ENCODE measurements around the gene TLX2.

The TLX2 gene

DNA sequence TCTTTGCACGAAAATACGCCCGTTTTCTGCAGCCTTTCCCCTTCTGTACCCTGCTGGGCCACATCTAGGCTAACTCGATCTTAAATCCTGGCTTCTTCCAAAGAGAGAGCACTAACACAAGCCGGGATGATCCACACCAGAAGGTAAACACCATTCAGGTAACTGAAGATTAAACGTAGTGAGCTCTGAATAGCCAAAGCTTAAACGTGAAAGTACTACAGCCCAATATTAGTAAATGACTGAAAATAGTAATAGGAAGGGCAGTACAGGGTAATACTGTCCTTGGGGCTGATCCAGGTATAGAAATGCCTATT, 41.3 kb upstream of the TLX2 start:
- no peaks in the 10 kb centered on the region for H3K9me3 ChIP-seq (ENCODE audit: control insufficient read depth, low read length)
- peak overlapping the region; percentile 95 for H3K4me3 ChIP-seq (ENCODE audit: low read depth, low read length)
- peaks cover 8% of the 10 kb centered on the region for H3K4me1 ChIP-seq

DNA sequence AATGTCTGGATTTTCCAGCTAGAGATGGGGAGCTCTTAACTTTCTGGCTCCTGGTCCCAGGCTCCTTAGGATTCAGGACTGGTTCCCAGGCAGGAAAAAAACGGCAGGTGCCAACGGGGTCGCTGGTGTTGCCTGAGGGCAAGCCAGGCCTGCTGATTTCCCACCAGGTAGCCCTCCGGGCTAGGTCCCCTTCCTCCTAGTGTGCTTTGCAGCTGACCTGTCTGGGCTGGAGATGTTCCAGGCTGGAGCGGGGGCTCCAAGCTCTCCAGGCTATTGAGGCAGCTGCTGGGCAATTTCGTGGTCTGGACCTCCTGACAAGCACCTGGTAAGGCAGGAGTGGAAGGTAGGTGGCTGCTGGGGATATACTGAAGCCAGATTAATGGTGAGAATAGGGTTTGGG, 39.8 kb upstream of the TLX2 start:
- Histone ChIP-seq H3K9ac (no peak overlapping the region), H3K36me3 (ENCODE audit: control insufficient read depth, insufficient read depth, low read length) (no peaks in the 10 kb centered on the region), H3K27me3 (ENCODE audit: control insufficient read depth, insufficient read depth, low read length) (no peaks in the 10 kb centered on the region), H3K4me1 (peaks cover 8% of the 10 kb centered on the region), H3K9me3 (ENCODE audit: control insufficient read depth, low read length) (no peaks in the 10 kb centered on the region), H2AFZ (no peak overlapping the region), H3K4me3 (ENCODE audit: low read depth, low read length) (no peak overlapping the region), H3K79me2 (peaks cover 3% of the 10 kb centered on the region), H3K4me2 (ENCODE audit: low read length) (no peak overlapping the region), H3K27ac (no peak overlapping the region)
- TF ChIP-seq, protein P1, sequence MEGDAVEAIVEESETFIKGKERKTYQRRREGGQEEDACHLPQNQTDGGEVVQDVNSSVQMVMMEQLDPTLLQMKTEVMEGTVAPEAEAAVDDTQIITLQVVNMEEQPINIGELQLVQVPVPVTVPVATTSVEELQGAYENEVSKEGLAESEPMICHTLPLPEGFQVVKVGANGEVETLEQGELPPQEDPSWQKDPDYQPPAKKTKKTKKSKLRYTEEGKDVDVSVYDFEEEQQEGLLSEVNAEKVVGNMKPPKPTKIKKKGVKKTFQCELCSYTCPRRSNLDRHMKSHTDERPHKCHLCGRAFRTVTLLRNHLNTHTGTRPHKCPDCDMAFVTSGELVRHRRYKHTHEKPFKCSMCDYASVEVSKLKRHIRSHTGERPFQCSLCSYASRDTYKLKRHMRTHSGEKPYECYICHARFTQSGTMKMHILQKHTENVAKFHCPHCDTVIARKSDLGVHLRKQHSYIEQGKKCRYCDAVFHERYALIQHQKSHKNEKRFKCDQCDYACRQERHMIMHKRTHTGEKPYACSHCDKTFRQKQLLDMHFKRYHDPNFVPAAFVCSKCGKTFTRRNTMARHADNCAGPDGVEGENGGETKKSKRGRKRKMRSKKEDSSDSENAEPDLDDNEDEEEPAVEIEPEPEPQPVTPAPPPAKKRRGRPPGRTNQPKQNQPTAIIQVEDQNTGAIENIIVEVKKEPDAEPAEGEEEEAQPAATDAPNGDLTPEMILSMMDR (IDR thresholded peaks at IDR 0.05): no peak

More for the DNA sequence above, 41.3 kb upstream of the TLX2 start:
- Histone ChIP-seq H3K27me3 (ENCODE audit: control insufficient read depth, insufficient read depth, low read length) (no peaks in the 10 kb centered on the region), H3K79me2 (peaks cover 3% of the 10 kb centered on the region), H3K4me2 (ENCODE audit: low read length) (peak overlapping the region; percentile 82), H3K27ac (peak overlapping the region; percentile 90), H3K36me3 (ENCODE audit: control insufficient read depth, insufficient read depth, low read length) (no peaks in the 10 kb centered on the region), H3K9ac (no peak overlapping the region), H2AFZ (peak overlapping the region; percentile 94)
- TF ChIP-seq, protein P1 (IDR thresholded peaks at IDR 0.05): no peak

DNA sequence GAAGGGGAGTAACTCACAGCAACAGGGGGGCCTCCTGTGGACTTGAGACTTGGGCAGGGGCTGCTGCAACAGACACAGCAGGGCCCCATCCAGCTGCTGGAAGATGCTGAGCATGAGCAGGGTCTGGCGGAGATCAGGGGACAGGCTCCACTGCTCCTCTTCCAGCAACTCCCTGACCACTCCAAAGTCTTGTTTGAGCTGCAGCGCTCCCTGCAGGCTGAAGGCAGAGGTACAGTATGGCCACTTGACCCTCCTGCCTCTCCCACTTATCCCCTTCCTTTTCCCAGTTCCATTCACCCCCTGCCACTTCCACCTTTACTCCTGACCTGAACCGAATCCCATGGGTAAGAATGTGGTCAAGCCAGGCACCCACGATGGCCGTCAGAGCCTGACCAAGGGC, 39.4 kb upstream of the TLX2 start:
- Histone ChIP-seq H3K27ac (no peak overlapping the region), H3K9me3 (ENCODE audit: control insufficient read depth, low read length) (no peaks in the 10 kb centered on the region), H3K4me2 (ENCODE audit: low read length) (no peak overlapping the region), H3K4me3 (ENCODE audit: low read depth, low read length) (no peak overlapping the region), H3K79me2 (peaks cover 3% of the 10 kb centered on the region), H3K9ac (no peak overlapping the region), H2AFZ (no peak overlapping the region), H3K36me3 (ENCODE audit: control insufficient read depth, insufficient read depth, low read length) (no peaks in the 10 kb centered on the region), H3K27me3 (ENCODE audit: control insufficient read depth, insufficient read depth, low read length) (no peaks in the 10 kb centered on the region), H3K4me1 (peaks cover 8% of the 10 kb centered on the region)
- TF ChIP-seq, protein P1 (IDR thresholded peaks at IDR 0.05): no peak

DNA sequence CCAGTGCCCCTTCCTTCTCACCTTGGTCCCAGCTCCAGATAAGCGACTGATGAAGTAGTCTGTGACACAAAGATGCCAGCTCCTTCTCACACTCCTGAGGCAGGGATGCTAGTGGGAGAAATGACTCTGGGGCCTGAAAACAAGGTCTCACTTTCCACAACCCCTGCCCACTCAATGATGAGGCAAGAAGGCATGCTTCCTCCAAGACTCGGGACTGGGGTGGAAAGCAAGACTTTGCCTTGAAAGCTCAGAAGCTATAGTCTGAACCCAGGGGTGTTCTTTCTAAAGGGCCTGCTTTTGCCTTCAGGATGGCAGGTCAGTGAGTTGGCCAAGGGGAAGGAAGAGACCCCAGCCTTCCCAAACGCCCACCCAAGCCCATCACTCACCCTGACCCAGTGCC, 32.8 kb upstream of the TLX2 start:
- Histone ChIP-seq H3K36me3 (ENCODE audit: control insufficient read depth, insufficient read depth, low read length) (no peaks in the 10 kb centered on the region), H3K4me3 (ENCODE audit: low read depth, low read length) (peak overlapping the region; percentile 94), H2AFZ (no peak overlapping the region), H3K79me2 (peaks cover 20% of the 10 kb centered on the region), H3K27me3 (ENCODE audit: control insufficient read depth, insufficient read depth, low read length) (no peaks in the 10 kb centered on the region), H3K4me1 (no peaks in the 10 kb centered on the region), H3K4me2 (ENCODE audit: low read length) (peak overlapping the region; percentile 97), H3K9me3 (ENCODE audit: control insufficient read depth, low read length) (no peaks in the 10 kb centered on the region), H3K27ac (no peak overlapping the region), H3K9ac (no peak overlapping the region)
- TF ChIP-seq, protein P1 (IDR thresholded peaks at IDR 0.05): no peak

DNA sequence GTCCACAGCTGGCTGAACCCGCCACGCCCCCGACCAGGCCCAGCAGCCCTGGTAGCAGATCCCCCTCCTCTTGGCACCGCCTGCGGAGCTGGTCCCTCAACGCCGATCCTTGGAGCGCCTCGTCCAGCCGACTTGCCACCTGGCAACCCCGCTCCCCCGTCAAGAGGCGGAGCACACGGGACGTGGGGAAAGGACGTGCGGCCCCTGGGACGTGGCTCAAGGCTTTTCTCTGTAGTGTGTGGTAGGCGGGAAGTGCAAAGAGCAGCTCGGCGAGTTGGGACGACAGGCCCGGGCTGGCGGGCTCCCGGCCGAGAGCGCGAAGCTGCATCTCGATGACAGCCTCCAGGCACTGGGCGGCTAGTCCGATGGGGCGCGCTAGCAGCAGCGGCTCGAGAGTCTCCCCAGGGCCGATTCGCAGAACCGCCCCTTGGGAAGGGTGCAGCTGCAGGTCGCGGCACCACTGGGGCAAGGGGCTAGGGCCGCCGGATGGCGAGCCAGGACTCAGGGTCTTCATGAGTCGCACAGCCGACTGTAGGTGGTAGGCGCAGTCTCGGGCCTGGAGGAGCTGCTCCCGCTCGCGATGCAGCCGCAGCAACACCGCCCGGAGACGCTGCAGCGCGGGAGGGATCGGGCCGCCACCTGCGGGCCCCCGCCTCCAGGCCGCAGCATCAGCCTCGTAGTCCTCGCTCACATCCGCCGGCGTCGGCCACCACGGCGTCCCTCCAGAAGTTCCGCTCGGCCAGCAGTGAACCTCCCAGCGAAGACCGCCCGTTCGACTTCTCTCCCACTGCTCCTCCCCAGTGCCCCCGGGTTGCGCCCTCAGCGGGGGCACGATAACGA, 32.1 kb upstream of the TLX2 start:
- peak overlapping the region; percentile 79 for H2AFZ ChIP-seq
- peak overlapping the region; percentile 1 for H3K9ac ChIP-seq
- H3K27ac ChIP-seq: peak overlapping the region; percentile 83
- H3K4me2 ChIP-seq (ENCODE audit: low read length): peak overlapping the region; percentile 97
- H3K36me3 ChIP-seq (ENCODE audit: control insufficient read depth, insufficient read depth, low read length): no peaks in the 10 kb centered on the region
- no peaks in the 10 kb centered on the region for H3K9me3 ChIP-seq (ENCODE audit: control insufficient read depth, low read length)
- H3K4me1 ChIP-seq: no peaks in the 10 kb centered on the region
- peak overlapping the region; percentile 94 for H3K4me3 ChIP-seq (ENCODE audit: low read depth, low read length)
- H3K27me3 ChIP-seq (ENCODE audit: control insufficient read depth, insufficient read depth, low read length): no peaks in the 10 kb centered on the region
- TF ChIP-seq, protein P1 (IDR thresholded peaks at IDR 0.05): no peak
- H3K79me2 ChIP-seq: peaks cover 20% of the 10 kb centered on the region

All from parathyroid adenoma (tissue), 2 donors.